B cell (primary cell): Measurements from ENCODE around the gene HDGFL2. TPM values are rescaled to one million over a fixed set of nuclear protein-coding genes. Genes with fewer than 3 reads are reported as not detected.

Experiments used
- ATAC-seq: fragments of 200-7000 bp; cut with Tn5 transposase; one replicate; pipeline ENCODE4 v1.10.0; 2021; ENCODE audit warnings: low read depth, mild to moderate bottlenecking, moderate number of reproducible peaks, moderate library complexity
- CTCF ChIA-PET: fragments of 350-600 bp; sonication (Branson Sonifier 250); formaldehyde crosslinking; loops from one replicate; lab custom pipeline; 2021; ENCODE audit warnings: antibody characterized with exemption, inconsistent platforms; lab: Charles Lee
- POLR2A ChIA-PET: fragments of 350-600 bp; sonication (Branson Sonifier 250); formaldehyde crosslinking; loops from one replicate; lab custom pipeline; 2021; ENCODE audit warnings: antibody characterized with exemption; lab: Charles Lee
- DNase-seq: peaks from one replicate; pipeline ENCODE4 v3.0.0; 2013
- H2AFZ ChIP-seq: 2 replicates; pipeline ENCODE4 v1.6.1; 2012; ENCODE audit warnings: mild to moderate bottlenecking, low read depth, low read length; ENCODE audit not compliant: insufficient read depth, poor library complexity, severe bottlenecking
- H3K27ac ChIP-seq, 2 donors: 1 replicate in 1 of 2; 2 replicates in 1 of 2; pipeline ENCODE4 v1.5.1; 2012 to 2013; ENCODE audit warnings: low read length in 2 of 2, mild to moderate bottlenecking in 2 of 2, moderate library complexity in 1 of 2
- H3K27me3 ChIP-seq, 4 experiments: fragments of 200-600 bp in 1 of 4; sonication (generic) in 1 of 4; replicated peaks in 1 of 4; 1 replicate in 2 of 4; 2 replicates in 2 of 4; pipeline versions ENCODE4 v1.6.1 to v1.7.0; 2013 to 2016; ENCODE audit warnings: low read length in 3 of 4, mild to moderate bottlenecking in 2 of 4, mixed read lengths in 1 of 4, moderate library complexity in 1 of 4; ENCODE audit not compliant: insufficient read depth in 4 of 4, control insufficient read depth in 3 of 4; ENCODE audit errors: control extremely low read depth in 1 of 4
- H3K36me3 ChIP-seq, 2 experiments: replicated peaks in 1 of 2; 1 replicate in 1 of 2; 2 replicates in 1 of 2; pipeline versions ENCODE4 v1.6.1 to v1.7.1; 2013; ENCODE audit warnings: low read length in 1 of 2; ENCODE audit not compliant: insufficient read depth in 2 of 2, control insufficient read depth in 1 of 2; ENCODE audit errors: control extremely low read depth in 1 of 2, extremely low read depth in 1 of 2
- H3K4me1 ChIP-seq, 2 donors: fragments of 200-600 bp in 1 of 2; sonication (generic) in 1 of 2; 1 replicate in 1 of 2; 2 replicates in 1 of 2; pipeline versions ENCODE4 v1.5.1 to v1.6.1; 2013 to 2017; ENCODE audit warnings: low read length in 2 of 2; ENCODE audit not compliant: control insufficient read depth in 2 of 2, insufficient read depth in 2 of 2
- H3K4me2 ChIP-seq: replicated peaks from 2 replicates; pipeline ENCODE3; 2012; ENCODE audit warnings: mild to moderate bottlenecking, low read depth, low read length; ENCODE audit not compliant: poor library complexity, severe bottlenecking
- H3K4me3 ChIP-seq, 5 experiments: fragments of 200-600 bp in 1 of 5; sonication (generic) in 1 of 5; 1 replicate in 3 of 5; 2 replicates in 2 of 5; pipeline versions ENCODE4 v1.5.1 to v1.7.0; 2011 to 2016; ENCODE audit warnings: low read length in 4 of 5, mild to moderate bottlenecking in 4 of 5, low read depth in 2 of 5, control low read depth in 1 of 5, moderate library complexity in 1 of 5; ENCODE audit not compliant: insufficient read depth in 1 of 5; ENCODE audit errors: control extremely low read depth in 1 of 5, extremely low read depth in 1 of 5
- H3K79me2 ChIP-seq: fragments of 200-600 bp; sonication (generic); one replicate; pipeline ENCODE4 v1.6.0; 2016; ENCODE audit warnings: low read length; ENCODE audit not compliant: control insufficient read depth, insufficient read depth
- H3K9ac ChIP-seq: fragments of 200-600 bp; sonication (generic); 2 replicates; pipeline ENCODE4 v1.6.1; 2017; ENCODE audit warnings: mild to moderate bottlenecking, low read length, moderate library complexity
- H3K9me3 ChIP-seq, 3 donors: one replicate each; pipeline versions ENCODE4 v1.6.1 to v1.7.1; 2013; ENCODE audit warnings: low read length in 2 of 3; ENCODE audit not compliant: control insufficient read depth in 2 of 3, insufficient read depth in 1 of 3; ENCODE audit errors: control extremely low read depth in 1 of 3
- H4K20me1 ChIP-seq: 2 replicates; pipeline ENCODE4 v1.6.0; 2012; ENCODE audit warnings: mild to moderate bottlenecking, low read length; ENCODE audit not compliant: insufficient read depth, control insufficient read depth, poor library complexity, severe bottlenecking
- H3K27ac Mint-ChIP-seq: one replicate; pipeline ENCODE4 v1.8.0; 2021; ENCODE audit warnings: mixed read lengths
- H3K27me3 Mint-ChIP-seq: one replicate; pipeline ENCODE4 v1.8.0; 2021; ENCODE audit warnings: mixed read lengths
- H3K4me1 Mint-ChIP-seq: one replicate; pipeline ENCODE4 v1.8.0; 2021; ENCODE audit warnings: mixed read lengths
- H3K4me3 Mint-ChIP-seq: one replicate; pipeline ENCODE4 v1.8.0; 2021; ENCODE audit warnings: mixed read lengths
- H3K9me3 Mint-ChIP-seq: one replicate; pipeline ENCODE4 v1.8.0; 2022; ENCODE audit warnings: mixed read lengths; ENCODE audit not compliant: insufficient read depth
- EZH2 ChIP-seq: IDR thresholded peaks from 2 replicates; pipeline ENCODE4 v1.6.1; 2012; ENCODE audit warnings: borderline replicate concordance, low read depth, mild to moderate bottlenecking, moderate library complexity, low read length; ENCODE audit not compliant: insufficient read depth, poor library complexity, severe bottlenecking
- WGBS: methylation state at CpG from one replicate; pipeline ENCODE4 v1.1.5; 2013; ENCODE audit warnings: missing lambda C conversion rate; ENCODE audit not compliant: insufficient coverage; 5-methylcytosine and 5-hydroxymethylcytosine counted together
- intact Hi-C: fragments of 100-400 bp; cut with micrococcal nuclease; formaldehyde crosslinking; loops from one replicate; pipeline ENCODE4 v1.10.0; 2022
- polyA plus RNA-seq: library from polyadenylated mRNA; depleted of rRNA; stranded (reverse); fragments of >200 nt; gene quantifications from 2 replicates; pipeline ENCODE4 v1.2.3, GENCODE V29; 2012
- total RNA-seq, 2 donors: library from RNA; stranded (reverse); fragments of 120-200 nt in 1 of 2; gene quantifications; 1 replicate in 1 of 2; 2 replicates in 1 of 2; pipeline versions ENCODE4 v1.2.3 to v1.2.4, GENCODE V29; 2013 to 2022
- TF ChIP-seq, protein P1 (sequence below): fragments of 200-600 bp; IDR thresholded peaks from one replicate; pipeline ENCODE4 v1.8.0; 2022; ENCODE audit warnings: antibody characterized with exemption, mild to moderate bottlenecking

Gene HDGFL2
- total and polyA plus RNA-seq, 2 donors (not counting 1 experiment from before 2014, with no cell fraction given), result 18.4 to 49.9 TPM

DNA sequence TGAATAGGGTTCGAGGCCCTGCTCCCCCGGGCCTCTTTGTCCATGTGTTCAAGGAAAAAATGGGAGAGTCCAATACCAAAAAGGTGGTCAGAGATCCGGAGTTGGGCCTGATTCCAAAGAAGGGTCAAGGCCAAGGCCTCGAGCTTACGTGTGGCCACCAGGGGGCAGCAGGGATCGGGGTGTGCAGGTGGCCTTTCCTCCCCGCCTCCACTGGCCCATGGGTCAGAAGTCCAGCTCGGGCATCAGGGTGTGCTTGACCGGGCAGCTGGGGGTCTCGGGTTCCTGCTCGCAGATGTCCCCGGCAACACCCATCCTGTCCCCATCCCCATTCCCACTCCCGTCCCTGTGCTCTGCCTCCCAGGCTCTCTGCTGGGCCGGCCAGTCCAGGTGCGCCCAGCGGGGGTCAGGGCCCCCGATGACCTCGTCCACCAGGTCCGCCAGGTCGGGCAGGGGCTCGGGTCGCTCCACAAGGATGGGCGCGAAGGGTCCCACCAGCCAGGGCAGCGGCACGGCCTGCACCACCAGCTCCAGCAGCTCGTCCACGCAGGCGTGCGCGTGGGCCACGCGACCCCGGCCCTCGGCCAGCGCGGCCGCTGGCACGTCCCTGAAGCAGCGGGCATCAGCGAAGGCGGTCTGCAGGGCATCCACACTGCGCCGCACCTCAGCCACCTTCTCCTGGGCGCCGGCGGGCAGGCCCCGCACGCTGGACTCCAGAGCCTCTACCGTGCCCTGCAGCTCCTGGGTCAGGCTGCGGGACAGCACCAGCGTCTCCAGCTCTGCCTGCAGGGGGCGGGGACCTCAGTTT, 51.4 kb downstream of the HDGFL2 start:
- no peak overlapping the region for H3K4me3 ChIP-seq
- Mint-ChIP-seq H3K27ac (no peak overlapping the region), H3K27me3 (peaks cover 7% of the 10 kb centered on the region), H3K4me1 (no peaks in the 10 kb centered on the region), H3K4me3 (no peak overlapping the region), H3K9me3 (no peaks in the 10 kb centered on the region)
- ChIA-PET POLR2A (no interaction called here), CTCF (interaction anchor here (0.6 to 7.0 kb wide), 7 partner anchors 11 to 254 kb away, joined by 3 to 89 read pairs (median 4); partner anchors contain the start of gene PLIN5)
- DNase-seq, result peak; percentile 42
- TF ChIP-seq, protein P1, sequence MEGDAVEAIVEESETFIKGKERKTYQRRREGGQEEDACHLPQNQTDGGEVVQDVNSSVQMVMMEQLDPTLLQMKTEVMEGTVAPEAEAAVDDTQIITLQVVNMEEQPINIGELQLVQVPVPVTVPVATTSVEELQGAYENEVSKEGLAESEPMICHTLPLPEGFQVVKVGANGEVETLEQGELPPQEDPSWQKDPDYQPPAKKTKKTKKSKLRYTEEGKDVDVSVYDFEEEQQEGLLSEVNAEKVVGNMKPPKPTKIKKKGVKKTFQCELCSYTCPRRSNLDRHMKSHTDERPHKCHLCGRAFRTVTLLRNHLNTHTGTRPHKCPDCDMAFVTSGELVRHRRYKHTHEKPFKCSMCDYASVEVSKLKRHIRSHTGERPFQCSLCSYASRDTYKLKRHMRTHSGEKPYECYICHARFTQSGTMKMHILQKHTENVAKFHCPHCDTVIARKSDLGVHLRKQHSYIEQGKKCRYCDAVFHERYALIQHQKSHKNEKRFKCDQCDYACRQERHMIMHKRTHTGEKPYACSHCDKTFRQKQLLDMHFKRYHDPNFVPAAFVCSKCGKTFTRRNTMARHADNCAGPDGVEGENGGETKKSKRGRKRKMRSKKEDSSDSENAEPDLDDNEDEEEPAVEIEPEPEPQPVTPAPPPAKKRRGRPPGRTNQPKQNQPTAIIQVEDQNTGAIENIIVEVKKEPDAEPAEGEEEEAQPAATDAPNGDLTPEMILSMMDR, result peak; percentile 53
- TF ChIP-seq EZH2, result no peak
- H3K36me3 ChIP-seq, result no peaks in the 10 kb centered on the region
- H4K20me1 ChIP-seq, result no peaks in the 10 kb centered on the region
- intact Hi-C loops, result no loop called here
- 77% methylated on average over 51 of the region's 53 CpGs for WGBS
- no peaks in the 10 kb centered on the region for H3K27me3 ChIP-seq
- no peak for ATAC-seq
- H3K9me3 ChIP-seq, result peaks cover 0 to 10% (median 0%) of the 10 kb centered on the region in 3 donors
- H3K27ac ChIP-seq, result no peak overlapping the region
- no peaks in the 10 kb centered on the region for H3K4me1 ChIP-seq
- no peak overlapping the region for H3K4me2 ChIP-seq
- H3K79me2 ChIP-seq, result no peaks in the 10 kb centered on the region
- no peak overlapping the region for H3K9ac ChIP-seq
- no peak overlapping the region for H2AFZ ChIP-seq
